ENCODE results near the gene RNASE13. TPM values are rescaled to one million over a fixed set of nuclear protein-coding genes. Genes with fewer than 3 reads are reported as not detected.

The RNASE13 gene
- total RNA-seq, 4 donors from 2014 or later: not detected

GRCh38 chr14:21078726-21079125 is 44.1 kb upstream of the RNASE13 start:
- no peaks in the 10 kb centered on the region for H3K4me1 ChIP-seq
- 62% methylated on average over 3 of the region's 10 CpGs; no CpG with 5 or more reads in 1 of the 2 donors for WGBS, 2 donors (ENCODE audit: low coverage in 1 of 2)
- no peak for ATAC-seq
- peaks cover 0 to 100% of the 10 kb centered on the region in 2 donors for H3K36me3 ChIP-seq
- no peaks in the 10 kb centered on the region for H3K9me3 ChIP-seq
- no peaks in the 10 kb centered on the region for H3K27me3 ChIP-seq
- no peak overlapping the region for H3K4me3 ChIP-seq
- H3K27ac ChIP-seq: no peak overlapping the region
- TF ChIP-seq CTCF (IDR thresholded peaks at IDR 0.05): no peak
- TF ChIP-seq POLR2AphosphoS5 (IDR thresholded peaks at IDR 0.05): no peak
- no peak for TF ChIP-seq EP300 (IDR thresholded peaks at IDR 0.05)
- no peak for TF ChIP-seq POLR2A (IDR thresholded peaks at IDR 0.05)

- H3K27ac ChIP-seq: no peak overlapping the region
- TF ChIP-seq POLR2AphosphoS5 (IDR thresholded peaks at IDR 0.05) (no peak), POLR2A (IDR thresholded peaks at IDR 0.05) (no peak), EP300 (IDR thresholded peaks at IDR 0.05) (no peak), CTCF (IDR thresholded peaks at IDR 0.05) (no peak)
- WGBS, 2 donors (ENCODE audit: low coverage in 1 of 2): 72% methylated on average over 3 of the region's 5 CpGs; no CpG with 5 or more reads in 1 of the 2 donors
- H3K4me1 ChIP-seq: peaks cover 0 to under 1% (median 0%) of the 10 kb centered on the region in 3 donors
- H3K36me3 ChIP-seq: peaks cover 0 to 100% of the 10 kb centered on the region in 2 donors
- no peaks in the 10 kb centered on the region for H3K9me3 ChIP-seq
- H3K27me3 ChIP-seq: no peaks in the 10 kb centered on the region
- no peak overlapping the region for H3K4me3 ChIP-seq
- ATAC-seq: no peak
These were observed 43.7 kb upstream of the RNASE13 start for GRCh38 chr14:21078287-21078686.

GRCh38 chr14:21077672-21078071 is 43.1 kb upstream of the RNASE13 start:
- no peak overlapping the region for H3K27ac ChIP-seq

GRCh38 chr14:21075719-21076437 is 41.3 kb upstream of the RNASE13 start:
- TF ChIP-seq EP300 (IDR thresholded peaks at IDR 0.05) (no peak), POLR2A (IDR thresholded peaks at IDR 0.05) (no peak), POLR2AphosphoS5 (IDR thresholded peaks at IDR 0.05) (no peak), CTCF (IDR thresholded peaks at IDR 0.05) (no peak)
- WGBS, 2 donors (ENCODE audit: low coverage in 1 of 2): 69 to 77% methylated on average over 8 to 9 of the region's 9 CpGs
- Histone ChIP-seq H3K36me3 (peaks cover 0 to 82% of the 10 kb centered on the region in 2 donors), H3K4me3 (no peak overlapping the region), H3K4me1 (peaks cover 0 to 24% (median 6%) of the 10 kb centered on the region in 3 donors), H3K27ac (no peak overlapping the region), H3K27me3 (no peaks in the 10 kb centered on the region), H3K9me3 (no peaks in the 10 kb centered on the region)
- ATAC-seq: no peak

More at GRCh38 chr14:21077672-21078071, 43.1 kb upstream of the RNASE13 start:
- Histone ChIP-seq H3K4me3 (no peak overlapping the region), H3K36me3 (peaks cover 0 to 99% of the 10 kb centered on the region in 2 donors), H3K9me3 (no peaks in the 10 kb centered on the region), H3K4me1 (peaks cover 0 to 6% (median 2%) of the 10 kb centered on the region in 3 donors), H3K27me3 (no peaks in the 10 kb centered on the region)
- ATAC-seq: no peak
- WGBS, 2 donors (ENCODE audit: low coverage in 1 of 2): 80 to 83% methylated on average over 2 of the region's 2 CpGs
- no peak for TF ChIP-seq EP300 (IDR thresholded peaks at IDR 0.05)
- no peak for TF ChIP-seq POLR2AphosphoS5 (IDR thresholded peaks at IDR 0.05)
- no peak for TF ChIP-seq POLR2A (IDR thresholded peaks at IDR 0.05)
- TF ChIP-seq CTCF (IDR thresholded peaks at IDR 0.05): no peak
